GM18867 (cell line): ENCODE data around the gene TPRG1L.

Experiments used
- ATAC-seq: cut with Tn5 transposase; IDR thresholded peaks from one replicate; pipeline ENCODE4 v1.9.1; 2021; ENCODE audit warnings: mild to moderate bottlenecking, moderate library complexity; ENCODE audit not compliant: unreplicated experiment

Gene TPRG1L

DNA sequence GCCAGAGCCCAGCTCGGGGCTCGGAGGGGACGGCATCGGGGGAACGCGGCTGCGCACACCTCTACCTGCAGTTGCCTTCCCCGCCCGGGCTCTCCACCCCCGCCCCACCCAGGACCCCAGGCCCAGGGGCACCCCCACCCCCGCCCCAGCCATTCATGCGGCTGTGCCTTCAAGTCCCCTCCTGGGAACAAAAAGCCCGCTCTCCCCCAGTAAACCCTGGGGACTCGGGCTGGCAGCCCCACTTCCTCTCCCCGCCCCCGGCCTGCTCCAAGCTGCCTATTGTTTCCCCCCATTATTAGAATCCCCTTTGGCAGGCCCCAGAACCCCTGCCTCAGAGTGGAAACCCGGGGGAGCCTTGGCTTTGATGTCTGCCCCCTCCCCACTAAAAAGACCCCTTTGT is 31.5 kb upstream of the TPRG1L start:
- ATAC-seq = no peak

DNA sequence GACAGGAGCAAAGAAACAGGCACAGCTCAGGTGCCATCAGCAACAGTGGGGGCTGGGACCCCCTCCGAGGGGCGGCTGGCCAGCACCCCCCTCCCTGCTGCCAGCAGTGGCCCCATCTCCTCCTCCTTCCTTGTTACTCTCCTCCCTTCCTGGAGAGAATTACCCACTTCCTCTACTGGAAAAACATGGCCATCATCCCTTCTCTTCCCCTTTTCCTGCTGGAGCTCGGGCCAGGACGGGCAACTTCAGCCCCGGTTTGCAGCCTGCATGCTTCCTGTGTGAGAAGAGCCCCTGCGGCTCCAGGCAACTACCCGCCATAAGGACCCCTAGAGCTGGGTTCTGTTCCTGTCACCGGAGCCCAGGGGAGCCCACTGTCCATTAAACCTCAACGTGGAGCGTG is 31.1 kb upstream of the TPRG1L start:
- no peak for ATAC-seq

DNA sequence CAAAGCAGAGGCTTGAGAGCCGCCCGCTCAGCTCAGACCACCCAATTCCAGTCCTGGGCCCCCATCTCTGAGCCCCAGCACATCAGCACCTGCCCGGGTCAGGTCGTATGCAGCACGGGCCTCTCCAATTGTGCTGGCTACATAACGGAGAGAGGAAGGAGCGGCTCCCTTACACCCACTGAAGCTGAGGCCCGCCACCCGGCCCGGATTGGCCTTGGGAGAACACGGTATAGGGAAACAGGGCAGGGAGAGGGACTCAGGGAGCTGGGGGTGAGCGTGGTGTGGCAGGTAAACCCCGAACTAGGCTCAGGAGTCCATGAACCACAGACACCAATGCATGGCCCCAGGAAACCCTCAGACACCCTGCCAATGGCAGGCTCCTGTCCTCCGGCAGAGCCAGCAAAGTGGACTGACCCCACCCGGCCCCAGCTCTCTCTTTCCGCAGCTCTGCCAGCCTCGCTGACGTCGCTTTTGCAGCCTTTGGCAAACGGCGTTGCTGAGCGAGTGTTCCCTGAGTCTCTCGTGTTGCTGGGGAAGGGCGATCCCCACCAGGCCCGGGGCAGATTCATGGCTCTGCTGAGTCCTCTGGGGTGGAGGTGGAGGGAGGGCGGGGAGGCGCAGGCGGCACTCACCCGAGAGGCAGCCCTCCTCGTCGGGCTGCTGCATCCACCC is 30.0 kb upstream of the TPRG1L start:
- ATAC-seq = no peak

DNA sequence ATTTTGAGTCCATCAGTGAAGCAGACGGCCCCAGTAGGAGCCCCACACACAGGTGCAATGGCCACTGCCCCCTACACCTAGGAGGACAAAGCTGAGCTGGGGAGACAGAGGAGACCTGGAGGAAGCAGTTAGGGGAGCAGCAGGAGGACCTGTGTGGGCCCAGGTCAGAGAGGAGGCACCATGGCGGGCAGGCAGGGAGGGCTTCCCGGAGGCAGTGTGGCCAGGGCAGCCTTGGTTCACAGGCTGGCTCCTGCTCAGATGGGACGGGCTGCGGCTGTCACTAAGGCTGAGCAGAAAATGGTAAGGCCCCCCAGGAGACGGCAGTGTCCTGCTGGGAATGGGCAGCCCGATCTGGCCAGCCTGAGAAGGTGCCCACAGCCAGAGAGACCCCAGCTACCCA is 28.9 kb upstream of the TPRG1L start:
- ATAC-seq = no peak

DNA sequence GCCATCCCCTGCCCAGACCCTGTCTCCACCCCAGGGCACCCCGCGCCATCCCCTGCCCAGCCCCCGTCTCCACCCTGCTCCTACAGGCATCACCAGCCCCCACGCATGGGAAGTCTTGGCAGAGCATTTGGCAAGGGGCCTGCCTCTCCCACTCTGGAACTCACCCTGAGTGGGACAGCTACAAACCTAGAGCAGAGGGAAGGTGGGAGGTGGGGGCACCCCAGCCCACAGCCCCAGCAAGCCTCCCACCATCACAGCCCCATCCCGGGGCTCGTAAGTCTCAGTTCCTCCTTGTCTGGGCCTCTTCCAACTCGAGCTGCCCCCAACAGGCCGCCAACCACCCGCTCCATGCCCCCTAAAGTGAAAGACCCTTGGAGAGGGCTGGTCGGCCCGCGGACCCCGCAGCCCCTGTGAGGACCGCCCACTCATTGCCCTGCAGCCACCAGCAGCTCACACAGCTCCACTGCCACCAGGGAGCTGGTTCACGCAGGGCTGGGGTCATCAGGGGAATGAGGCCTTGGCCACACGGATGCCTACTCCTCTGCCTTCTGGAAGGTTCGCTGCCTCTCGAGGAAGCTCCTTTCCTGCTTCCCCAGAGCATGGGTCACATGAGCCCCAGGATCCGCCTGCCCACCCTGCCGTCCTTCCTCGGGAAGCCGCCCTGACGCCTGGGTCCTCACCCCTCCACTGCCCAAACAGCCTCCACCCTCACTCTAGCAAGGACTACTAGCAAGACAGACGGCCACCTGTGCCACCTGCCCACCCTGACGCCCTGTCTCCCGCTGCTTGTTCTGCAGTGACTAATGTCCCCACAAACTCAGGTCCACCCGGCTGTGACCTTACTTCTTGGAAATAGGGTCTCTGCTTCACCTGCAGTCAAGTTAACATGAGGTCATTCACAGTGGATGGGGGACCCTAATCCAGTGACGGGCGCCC is 27.9 kb upstream of the TPRG1L start:
- no peak for ATAC-seq

DNA sequence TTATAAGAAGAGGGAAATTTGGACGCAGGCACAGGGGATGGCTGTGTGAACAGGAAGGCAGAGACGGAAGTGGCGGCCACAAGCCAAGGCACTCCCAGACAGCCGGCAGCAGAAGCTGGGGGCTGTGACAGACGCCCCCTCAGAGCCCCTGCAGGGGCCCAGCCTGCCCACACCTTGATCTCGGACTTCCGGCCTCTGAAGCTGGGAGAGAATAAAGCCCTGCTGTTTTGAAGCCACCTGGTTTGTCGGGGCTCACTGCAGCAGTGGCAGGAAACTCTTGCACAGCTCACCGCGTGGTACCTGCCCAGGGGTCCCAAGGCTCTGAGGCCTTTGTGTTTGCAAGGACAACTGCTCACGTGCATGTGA is 27.2 kb upstream of the TPRG1L start:
- no peak for ATAC-seq

DNA sequence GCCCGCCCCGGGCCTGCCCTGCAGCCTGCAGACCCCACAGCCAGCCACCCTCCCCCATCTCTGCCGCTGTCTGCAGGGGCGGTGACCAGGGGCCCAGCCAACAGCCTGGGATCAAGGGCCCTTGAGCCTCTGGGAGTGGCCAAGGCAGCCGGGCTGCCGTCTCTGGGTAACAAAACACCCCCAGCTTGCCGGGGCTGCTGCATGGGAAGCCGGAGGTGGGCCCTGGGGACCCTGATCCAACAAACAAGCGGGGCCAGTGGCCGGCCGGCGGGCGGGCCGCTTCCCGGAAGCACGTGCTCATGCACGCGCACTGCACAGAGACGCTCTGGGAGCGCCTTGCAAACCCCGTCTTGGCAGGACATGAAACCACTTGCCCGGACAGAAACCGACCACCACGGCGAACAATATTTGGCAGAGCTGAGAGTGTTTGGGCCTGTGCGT is 26.7 kb upstream of the TPRG1L start:
- no peak for ATAC-seq

DNA sequence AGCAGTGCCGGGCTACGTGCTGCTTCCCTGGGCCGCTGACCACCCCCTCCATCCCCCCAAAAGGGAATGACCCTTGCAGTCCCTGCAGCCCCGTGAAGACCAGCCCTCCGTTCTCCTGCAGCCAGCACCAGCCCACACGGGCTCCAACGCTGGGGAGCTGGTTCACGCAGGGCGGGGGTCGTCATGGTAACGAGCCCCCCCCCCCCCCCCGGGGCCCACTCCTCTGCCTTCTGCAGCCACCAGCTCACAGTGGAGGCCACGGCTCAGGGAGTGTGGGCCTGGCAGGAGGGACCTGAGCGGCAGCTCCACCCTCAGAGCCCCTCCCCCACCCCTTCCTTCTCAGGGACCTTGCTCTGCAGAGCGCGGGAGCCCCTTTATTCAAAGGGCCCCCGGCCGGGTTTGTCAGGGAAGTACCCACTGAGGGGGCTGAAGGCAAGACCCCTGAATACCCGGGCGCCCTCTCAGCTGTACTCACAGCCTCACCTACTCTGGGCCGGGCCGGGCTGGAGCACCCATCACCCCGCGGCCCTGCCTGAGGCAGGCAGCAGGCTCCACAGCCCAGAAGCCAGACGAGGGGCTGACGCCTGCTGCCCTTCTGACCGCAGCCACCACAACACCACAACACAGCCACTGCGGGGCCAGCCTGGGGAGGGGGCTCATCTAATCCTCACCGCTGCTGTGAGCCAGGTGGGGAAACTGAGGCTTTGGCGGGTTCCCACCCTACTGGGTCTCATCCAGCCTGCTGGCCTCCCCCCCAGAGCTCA is 26.1 kb upstream of the TPRG1L start:
- no peak for ATAC-seq

DNA sequence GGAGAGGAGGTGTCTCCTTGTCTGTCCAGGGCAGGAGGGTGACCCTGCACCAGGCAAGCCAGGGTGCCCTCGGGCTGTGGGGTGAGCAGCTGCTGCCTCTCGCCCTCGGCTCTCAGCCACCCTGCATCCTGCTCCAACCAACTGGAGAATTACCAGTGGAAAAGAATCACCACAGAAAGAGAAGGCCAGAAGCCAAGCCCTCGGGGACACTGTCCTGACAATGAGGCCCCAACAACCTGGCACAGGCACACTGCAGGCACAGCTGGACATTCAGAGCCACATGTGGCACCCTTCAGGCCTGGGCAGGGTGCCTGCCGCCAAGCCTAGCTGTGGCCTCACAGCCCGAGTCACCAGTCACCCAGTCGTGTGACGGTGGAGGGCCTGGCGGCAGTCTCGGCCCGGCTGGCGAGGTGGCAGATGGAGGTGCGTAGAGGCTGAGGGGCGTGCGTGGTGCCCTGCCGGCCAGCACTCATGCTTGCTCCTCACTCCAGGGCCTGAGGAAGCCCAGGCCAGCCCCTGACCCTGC is 25.5 kb upstream of the TPRG1L start:
- no peak for ATAC-seq

DNA sequence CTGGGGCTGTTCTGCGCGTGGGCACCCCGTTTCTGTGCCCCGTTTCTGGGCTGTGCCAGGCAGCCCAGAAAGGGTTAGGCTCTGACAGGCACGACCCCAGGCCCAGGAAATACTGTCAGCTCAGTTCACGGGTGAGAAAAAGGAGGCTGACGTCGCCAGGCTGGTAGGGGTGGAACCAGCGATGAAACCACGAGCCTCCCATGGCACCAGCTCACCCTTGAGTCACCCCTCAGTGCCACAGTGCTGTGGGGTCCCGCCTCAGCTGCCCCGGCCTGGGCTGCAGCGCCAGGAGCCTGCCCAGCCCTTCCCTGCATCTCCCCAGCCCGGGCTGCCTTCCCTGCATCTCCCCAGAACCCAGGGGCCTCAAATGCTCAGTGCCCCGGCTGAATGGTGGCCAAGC is 25.0 kb upstream of the TPRG1L start:
- no peak for ATAC-seq

DNA sequence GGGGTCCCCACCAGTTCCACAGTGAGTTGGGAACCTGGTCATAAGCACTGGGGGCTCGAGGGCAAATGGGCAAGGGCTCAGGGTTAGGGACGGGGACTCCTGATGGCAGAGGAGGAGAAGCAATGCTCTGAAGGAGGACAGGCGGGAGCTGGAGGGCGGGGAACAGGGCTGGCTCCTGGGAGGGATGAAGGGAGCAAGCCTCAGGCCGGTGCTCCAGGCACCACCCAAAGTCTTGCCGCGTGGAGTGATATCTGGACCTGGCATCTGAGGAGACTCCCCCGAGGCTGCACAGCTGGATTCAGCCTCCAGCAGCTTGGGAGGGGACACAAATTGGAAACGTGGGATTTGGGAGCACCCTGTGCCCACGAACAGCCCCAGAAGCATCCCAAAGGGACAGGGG is 24.5 kb upstream of the TPRG1L start:
- no peak for ATAC-seq

DNA sequence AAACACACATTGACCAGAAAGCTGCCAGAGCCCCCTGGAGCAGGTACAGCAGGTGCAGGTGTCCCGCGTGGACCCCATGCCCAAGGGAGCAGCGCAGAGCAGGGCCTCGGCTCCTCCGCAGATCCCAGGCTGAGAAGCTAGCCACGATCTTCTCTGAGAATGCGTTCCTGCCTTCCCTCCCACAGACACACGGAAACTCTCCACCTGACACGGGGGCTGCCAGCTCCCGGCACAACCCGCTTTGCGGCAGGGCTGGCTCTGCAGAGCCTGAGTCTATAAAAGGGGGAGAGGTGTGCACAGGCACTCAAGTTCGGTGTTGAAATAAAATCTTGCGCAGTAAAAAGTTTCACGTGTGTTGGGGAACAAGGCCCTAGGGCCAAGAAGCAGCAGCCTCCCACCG is 23.1 kb upstream of the TPRG1L start:
- ATAC-seq = no peak

DNA sequence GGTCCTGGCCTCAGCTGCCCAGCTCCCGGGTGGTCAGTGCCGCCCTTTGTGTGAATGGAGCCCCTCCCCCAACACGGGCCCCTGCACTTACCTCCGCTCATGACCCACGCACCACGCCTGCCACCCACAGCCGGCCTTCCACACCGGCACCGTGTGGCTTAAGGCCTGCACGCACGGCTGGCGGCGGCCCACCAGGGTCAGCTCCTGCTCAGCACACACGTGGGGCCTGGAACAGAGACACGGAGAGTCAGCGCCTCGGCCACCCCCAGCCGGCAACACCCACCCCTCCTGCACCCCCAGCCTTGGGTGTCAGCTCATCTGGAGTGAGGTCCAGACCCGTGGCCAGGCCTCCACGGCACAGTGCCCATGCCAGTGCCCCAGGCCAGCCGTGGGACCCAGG is 22.4 kb upstream of the TPRG1L start:
- no peak for ATAC-seq

DNA sequence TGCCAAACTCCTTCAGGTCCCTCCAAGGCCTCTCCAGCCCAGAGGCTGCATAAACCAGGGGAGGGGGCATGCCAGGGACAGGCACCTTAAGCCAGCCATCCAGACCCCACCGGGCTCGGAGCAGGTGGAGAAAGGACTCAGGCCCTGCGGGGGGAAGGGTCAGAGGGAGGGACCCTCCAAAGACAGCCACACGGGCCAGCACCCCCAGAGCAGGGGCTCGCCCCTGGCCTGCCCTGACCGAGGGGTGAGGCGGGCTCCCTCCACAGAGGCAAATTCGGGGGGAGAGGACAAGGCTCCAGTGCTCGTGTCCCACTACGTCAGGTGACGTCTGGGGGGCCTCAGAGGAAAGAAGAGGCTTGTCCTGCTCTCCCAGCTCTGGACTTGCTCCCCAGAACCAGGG is 21.7 kb upstream of the TPRG1L start:
- no peak for ATAC-seq

DNA sequence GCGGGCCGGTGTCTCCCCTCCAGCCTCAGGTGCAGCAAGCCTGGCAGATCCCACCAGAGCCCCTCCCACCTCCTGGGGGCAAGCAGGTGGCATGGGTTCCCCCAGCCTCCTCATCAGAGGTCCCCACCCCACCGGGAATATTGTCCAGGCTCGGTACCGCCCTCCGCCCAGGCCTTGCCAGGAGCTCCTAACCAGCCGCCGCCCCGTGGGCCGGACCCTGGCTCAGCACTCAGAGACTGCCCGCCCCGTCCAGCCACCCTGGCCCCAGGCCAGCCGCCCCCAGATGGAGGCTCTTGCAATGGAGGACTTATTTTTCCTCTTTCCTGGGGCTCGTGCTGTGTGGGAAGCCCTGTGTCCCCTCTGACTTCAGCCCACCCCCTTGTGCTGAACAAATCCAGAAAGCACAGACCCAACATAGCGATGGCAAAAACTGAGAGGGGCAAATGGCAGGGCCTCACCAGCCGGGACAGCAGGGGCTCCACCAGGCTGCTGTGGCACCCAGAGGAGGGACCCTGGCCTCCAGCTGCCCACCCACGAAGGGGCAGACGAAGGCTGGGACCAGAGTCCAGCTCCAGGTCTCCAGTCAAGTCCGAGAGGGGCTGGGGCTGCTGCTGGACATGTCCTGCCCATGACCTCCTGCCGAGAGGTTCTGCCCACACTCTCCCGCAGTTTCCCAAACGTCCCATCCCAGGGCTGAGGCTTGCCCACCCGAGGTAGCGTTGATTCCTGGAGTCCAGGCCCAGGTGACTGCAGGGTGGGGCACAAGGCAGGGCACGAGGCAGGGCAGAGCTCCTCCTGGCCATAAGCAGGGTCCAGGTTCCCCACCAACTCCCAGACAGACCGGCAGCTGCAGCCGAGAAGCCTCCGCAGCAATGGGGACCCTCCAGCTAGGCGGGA is 21.0 kb upstream of the TPRG1L start:
- no peak for ATAC-seq

DNA sequence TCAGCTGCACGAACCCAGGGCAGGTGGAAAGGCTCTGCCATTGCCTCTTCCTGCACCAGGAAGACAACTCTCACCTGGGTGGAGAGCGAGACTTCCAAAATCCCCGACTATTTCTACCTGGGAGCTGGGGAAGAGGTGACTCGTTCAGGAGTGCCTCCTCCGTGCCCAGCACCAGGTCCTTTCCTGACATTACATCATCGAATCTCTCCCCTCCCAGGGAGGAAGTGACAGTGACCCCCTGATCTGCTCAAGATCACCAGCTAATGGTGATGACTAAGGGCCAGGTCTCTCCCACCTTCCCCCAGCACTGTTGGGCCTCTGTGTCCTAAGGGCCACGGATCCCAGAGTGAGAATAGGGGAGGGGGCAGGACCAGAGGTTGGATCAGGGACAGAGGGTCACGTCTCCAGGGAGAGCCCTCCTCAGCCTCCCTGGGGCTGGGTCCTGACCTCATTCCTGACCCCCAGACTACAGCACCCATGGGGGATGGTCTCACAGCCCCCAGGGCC is 20.3 kb upstream of the TPRG1L start:
- ATAC-seq = no peak

DNA sequence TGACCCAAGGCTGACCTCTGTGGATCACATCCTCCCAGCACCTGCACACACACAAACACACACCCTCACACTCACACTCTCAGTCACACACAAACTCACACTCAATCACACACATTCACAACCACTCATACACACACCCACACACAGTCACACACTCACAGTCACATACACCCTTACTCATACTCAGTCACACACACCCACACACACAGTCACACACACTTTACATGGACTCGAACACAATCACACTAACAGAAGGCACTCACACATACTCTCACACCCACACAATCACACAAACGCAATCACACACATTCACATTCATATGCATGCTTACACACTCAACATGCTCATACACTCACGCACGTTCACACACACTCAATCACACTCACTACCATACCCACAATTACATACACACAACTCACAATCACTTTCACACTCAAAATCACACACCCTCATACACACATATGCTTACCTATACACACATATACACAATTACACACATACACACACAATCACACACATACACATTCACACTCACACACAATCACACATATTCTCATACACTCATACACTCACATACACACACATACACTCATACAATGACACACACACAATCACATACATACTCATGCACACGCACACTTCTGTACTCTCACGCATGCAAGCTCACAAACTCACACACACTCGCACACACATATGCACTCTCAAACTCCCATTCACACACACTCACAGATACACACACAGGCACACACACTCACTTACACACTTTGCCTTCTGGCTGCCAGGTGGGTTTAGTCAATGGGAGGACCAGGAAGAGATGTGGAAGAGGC is 19.6 kb upstream of the TPRG1L start:
- no peak for ATAC-seq

DNA sequence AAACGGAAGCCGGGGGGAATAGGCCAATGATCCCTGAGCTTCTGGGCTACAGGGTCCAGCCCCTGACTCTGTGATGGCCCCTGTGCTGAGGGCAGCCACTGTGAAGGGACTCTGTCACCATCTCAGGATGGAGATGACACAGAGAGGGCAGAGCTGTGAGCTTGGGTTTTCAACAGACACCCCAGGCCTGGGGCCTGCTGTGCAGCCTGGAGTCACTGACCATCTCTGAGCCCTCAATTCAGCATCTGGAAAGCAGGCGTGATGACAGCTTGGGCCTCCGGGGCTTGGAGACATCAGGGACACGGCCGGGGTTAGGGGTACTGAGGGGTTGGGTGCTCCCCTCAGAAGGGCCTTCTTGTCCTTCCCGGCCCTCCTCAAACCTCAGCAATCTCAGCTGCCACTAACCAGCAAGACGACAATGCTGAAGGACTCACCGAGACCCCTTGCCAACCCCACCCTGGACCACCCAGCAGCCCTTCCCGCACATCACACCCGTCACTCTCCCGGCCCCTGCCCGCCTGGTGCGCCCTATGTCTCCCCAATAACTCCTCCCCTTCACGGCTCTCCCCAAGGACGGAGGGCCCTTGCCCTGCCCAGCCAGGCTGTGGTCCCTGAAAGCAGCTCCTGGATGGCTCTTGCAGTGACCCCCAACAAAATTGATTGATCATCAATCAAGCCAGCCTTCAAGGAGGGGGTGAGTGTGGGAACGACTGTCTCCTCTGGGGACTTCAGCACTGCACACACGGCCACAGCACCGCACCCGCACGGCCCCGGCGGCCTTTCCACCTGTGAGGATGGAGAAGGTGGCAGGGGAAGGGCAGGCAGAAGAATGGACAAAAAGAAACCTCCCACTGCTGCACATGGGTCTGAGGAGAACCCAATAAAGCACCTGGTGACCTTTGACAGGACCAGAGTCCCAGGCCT is 17.8 kb upstream of the TPRG1L start:
- ATAC-seq = no peak
